ENCODE measurements around the gene NKX1-1.

Gene NKX1-1

GRCh38 chr4:1357356-1358248, 48.6 kb downstream of the NKX1-1 start:
- DNase-seq (ENCODE audit: insufficient read length, low spot score), result no peak
- TF ChIP-seq CTCF (IDR thresholded peaks at IDR 0.05; ENCODE audit: insufficient read depth, missing control alignments), result no peak
- no peak for FAIRE-seq

- FAIRE-seq, result no peak
- peak; percentile 70 for TF ChIP-seq CTCF (IDR thresholded peaks at IDR 0.05; ENCODE audit: insufficient read depth, missing control alignments)
- peak; percentile 80 for DNase-seq (ENCODE audit: insufficient read length, low spot score)
These were observed 49.9 kb downstream of the NKX1-1 start for GRCh38 chr4:1356181-1356998.

GRCh38 chr4:1355378-1355777, 50.9 kb downstream of the NKX1-1 start:
- FAIRE-seq (no peak), DNase-seq (ENCODE audit: insufficient read length, low spot score) (no peak)
- TF ChIP-seq CTCF (IDR thresholded peaks at IDR 0.05; ENCODE audit: insufficient read depth, missing control alignments), result no peak

GRCh38 chr4:1354983-1355275, 51.3 kb downstream of the NKX1-1 start:
- DNase-seq (ENCODE audit: insufficient read length, low spot score), result no peak
- no peak for FAIRE-seq

GRCh38 chr4:1354136-1354982, 51.9 kb downstream of the NKX1-1 start:
- no peak for FAIRE-seq
- TF ChIP-seq CTCF (IDR thresholded peaks at IDR 0.05; ENCODE audit: insufficient read depth, missing control alignments), result no peak
- no peak for DNase-seq (ENCODE audit: insufficient read length, low spot score)

More at GRCh38 chr4:1354983-1355275, 51.3 kb downstream of the NKX1-1 start:
- no peak for TF ChIP-seq CTCF (IDR thresholded peaks at IDR 0.05; ENCODE audit: insufficient read depth, missing control alignments)

- FAIRE-seq, result no peak
These were observed 52.8 kb downstream of the NKX1-1 start for GRCh38 chr4:1353186-1354055.

More at GRCh38 chr4:1353186-1354055, 52.8 kb downstream of the NKX1-1 start:
- TF ChIP-seq CTCF (IDR thresholded peaks at IDR 0.05; ENCODE audit: insufficient read depth, missing control alignments), result no peak
- DNase-seq (ENCODE audit: insufficient read length, low spot score), result no peak
